HG03457 (cell line): ENCODE measurements around the gene LAMA1.

ENCODE experiments used
- ATAC-seq: cut with Tn5 transposase; IDR thresholded peaks from one replicate; pipeline ENCODE4 v1.9.1; 2021; ENCODE audit warnings: moderate number of reproducible peaks; ENCODE audit not compliant: unreplicated experiment

The LAMA1 gene

DNA sequence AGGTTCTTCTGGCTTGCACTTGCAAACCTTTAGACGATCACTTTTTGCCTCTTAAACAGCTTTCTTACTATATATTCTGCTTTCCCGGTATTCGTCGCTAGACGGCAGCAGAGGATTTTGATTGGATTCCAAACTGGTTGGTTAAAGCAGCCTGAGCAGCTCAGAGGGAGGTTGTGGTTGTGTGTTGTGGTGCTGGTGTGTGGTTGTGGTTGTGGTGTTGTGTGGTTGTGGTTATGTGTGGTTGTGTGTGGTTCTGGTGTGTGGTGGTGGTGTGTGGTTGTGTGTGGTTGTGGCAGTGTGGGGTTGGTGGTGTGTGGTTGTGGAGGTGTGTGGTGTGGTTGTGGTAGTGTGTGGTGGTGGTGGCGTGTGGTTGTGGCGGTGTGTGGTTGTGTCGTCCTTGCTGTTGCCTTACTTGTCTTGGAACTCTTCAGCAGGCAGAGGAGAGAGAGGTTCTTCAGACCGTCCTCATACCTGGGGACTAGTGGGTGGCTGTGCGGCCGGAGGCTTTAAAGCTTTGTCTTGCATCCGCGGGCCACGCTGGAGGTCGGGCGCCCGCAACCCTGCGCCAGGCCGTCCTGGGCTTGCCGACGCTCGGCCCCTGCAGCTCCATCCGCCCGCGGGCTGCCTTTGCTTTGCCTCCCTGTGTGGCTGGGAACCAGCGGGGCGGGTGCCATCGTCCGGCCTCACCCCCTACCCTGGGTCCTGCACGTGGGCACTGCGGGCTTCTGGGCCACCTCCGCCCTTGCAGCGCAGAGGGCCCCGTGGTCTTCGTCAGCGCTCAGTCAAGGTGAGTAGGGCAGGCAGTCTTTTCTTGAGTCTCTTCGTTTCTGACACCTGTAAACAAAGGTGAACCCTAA lies 197.3 kb downstream of the LAMA1 start:
- ATAC-seq = no peak

DNA sequence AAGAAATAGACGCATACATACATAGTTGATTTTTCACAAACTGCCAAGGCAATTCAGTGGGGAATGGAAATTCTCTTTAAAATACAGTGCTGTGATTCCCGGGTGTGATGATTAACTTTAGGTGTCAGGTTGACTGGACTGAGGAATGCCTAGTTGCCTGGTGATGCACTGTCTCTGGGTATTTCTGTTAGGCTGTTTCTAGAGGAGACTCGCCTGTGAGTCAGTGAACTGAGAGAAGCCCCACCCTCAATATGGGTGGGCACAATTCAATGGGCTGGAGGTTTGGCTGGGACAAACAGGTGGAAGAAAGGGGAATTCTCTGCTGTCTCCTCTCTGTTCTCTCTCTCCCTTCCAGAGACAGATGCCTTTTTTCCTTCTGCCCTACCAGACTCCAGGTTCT lies 200.5 kb downstream of the LAMA1 start:
- no peak for ATAC-seq

DNA sequence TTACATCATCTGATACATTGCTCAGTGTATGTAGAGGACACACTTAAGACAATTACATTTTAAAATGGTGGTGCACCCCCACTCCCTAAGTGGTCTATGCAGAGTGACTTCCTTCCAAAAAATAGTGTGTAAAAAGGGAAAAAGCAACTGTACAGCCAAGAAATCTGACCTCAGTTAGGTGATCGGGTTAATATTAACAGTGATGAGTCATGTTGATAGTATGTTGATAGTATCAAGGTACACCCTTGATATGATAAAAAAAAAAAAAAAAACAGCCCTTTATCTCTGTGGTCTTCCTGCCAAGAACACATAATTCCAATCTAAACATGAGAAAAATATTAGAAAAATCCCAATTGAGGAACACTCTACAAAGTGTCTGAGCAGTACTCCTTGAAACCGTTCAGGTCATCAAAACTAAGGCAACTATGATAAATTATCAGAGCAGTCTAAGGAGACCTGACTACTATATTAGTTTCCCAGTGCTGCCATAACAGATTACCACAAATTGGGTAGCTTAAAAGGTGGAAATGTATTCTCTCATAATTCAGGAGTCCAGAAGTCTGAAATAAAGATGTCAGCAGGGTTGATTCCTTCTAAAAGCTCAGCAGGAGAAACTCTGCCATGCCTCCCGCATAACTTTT lies 216.2 kb downstream of the LAMA1 start:
- ATAC-seq = no peak

DNA sequence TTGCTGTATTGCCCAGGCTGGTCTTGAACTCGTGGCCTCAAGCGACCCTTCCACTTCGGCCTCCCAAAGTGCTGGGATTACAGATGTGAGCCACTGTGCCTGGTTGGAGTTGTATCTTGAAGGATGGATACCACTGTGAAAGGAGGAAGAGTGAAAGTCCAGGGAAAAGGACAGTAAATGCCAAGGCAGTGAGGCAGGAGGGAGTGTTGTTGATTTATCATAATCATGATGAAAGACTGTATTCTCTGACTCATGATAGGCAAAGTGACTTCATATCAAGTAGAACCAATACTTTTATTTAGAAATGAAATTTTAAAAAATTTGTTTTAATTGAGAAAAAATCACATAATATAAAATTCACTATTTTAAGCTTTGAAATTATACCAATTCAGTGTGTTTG lies 225.8 kb downstream of the LAMA1 start:
- no peak for ATAC-seq
